B cell (primary cell): ENCODE results near the gene CYP26B1.

Experiments used
- EZH2 ChIP-seq: IDR thresholded peaks from 2 replicates; pipeline ENCODE4 v1.6.1; 2012; ENCODE audit warnings: borderline replicate concordance, low read depth, mild to moderate bottlenecking, moderate library complexity, low read length; ENCODE audit not compliant: insufficient read depth, poor library complexity, severe bottlenecking
- TF ChIP-seq, protein P1 (sequence below): fragments of 200-600 bp; IDR thresholded peaks from one replicate; pipeline ENCODE4 v1.8.0; 2022; ENCODE audit warnings: antibody characterized with exemption, mild to moderate bottlenecking

DNA sequence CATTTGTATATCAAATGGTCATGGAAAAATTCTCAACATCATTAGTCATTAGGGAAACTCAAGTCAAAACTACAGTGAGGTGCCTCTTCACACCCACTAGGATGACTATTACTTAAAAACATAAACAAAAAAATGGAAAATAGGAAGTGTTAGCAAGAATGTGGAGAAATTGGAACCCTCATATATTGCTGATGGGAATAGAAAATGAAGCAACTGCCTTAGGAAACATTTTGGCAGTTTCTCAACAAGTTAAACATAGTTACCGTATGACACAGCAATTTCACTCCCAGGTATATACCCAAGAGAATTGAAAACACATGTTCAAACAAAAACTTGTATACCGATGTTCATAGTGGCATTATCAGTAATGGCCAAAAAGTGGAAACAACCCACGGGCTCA is 18.1 kb upstream of the CYP26B1 start:
- TF ChIP-seq, protein P1, sequence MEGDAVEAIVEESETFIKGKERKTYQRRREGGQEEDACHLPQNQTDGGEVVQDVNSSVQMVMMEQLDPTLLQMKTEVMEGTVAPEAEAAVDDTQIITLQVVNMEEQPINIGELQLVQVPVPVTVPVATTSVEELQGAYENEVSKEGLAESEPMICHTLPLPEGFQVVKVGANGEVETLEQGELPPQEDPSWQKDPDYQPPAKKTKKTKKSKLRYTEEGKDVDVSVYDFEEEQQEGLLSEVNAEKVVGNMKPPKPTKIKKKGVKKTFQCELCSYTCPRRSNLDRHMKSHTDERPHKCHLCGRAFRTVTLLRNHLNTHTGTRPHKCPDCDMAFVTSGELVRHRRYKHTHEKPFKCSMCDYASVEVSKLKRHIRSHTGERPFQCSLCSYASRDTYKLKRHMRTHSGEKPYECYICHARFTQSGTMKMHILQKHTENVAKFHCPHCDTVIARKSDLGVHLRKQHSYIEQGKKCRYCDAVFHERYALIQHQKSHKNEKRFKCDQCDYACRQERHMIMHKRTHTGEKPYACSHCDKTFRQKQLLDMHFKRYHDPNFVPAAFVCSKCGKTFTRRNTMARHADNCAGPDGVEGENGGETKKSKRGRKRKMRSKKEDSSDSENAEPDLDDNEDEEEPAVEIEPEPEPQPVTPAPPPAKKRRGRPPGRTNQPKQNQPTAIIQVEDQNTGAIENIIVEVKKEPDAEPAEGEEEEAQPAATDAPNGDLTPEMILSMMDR: no peak
- TF ChIP-seq EZH2: no peak
